Trophoblast cell (in vitro differentiated cells and primary cell): Measurements from ENCODE around the gene FAM83F.

Experiments used
- DNase-seq, 2 donors: peaks; one replicate each; pipeline ENCODE4 v3.0.0-alpha.2; 2016
- H2AFZ ChIP-seq: 2 replicates; pipeline ENCODE4 v1.6.1; 2013; ENCODE audit warnings: low read length, moderate library complexity, mild to moderate bottlenecking; ENCODE audit not compliant: insufficient read depth, poor library complexity
- H2AK5ac ChIP-seq: 2 replicates; pipeline ENCODE4 v1.6.1; 2013; ENCODE audit warnings: mild to moderate bottlenecking, low read length
- H2BK120ac ChIP-seq: 2 replicates; pipeline ENCODE4 v1.6.1; 2013; ENCODE audit warnings: low read length, mild to moderate bottlenecking, moderate library complexity; ENCODE audit not compliant: insufficient read depth, poor library complexity
- H2BK12ac ChIP-seq: 2 replicates; pipeline ENCODE4 v1.6.1; 2013; ENCODE audit warnings: mild to moderate bottlenecking, low read length, moderate library complexity
- H2BK5ac ChIP-seq: 2 replicates; pipeline ENCODE4 v1.6.1; 2013; ENCODE audit warnings: low read length, low read depth, moderate library complexity, mild to moderate bottlenecking; ENCODE audit not compliant: poor library complexity
- H3K14ac ChIP-seq: 2 replicates; pipeline ENCODE4 v1.6.1; 2013; ENCODE audit warnings: mild to moderate bottlenecking, low read length
- H3K18ac ChIP-seq: 2 replicates; pipeline ENCODE4 v1.6.1; 2013; ENCODE audit warnings: mild to moderate bottlenecking, low read length
- H3K23ac ChIP-seq: 2 replicates; pipeline ENCODE4 v1.6.1; 2013; ENCODE audit warnings: low read length
- H3K27ac ChIP-seq: 2 replicates; pipeline ENCODE4 v1.5.1; 2013; ENCODE audit warnings: low read depth, mild to moderate bottlenecking, inconsistent platforms, low read length, moderate library complexity
- H3K27me3 ChIP-seq: 2 replicates; pipeline ENCODE4 v1.6.1; 2013; ENCODE audit warnings: inconsistent platforms, mild to moderate bottlenecking, low read length, moderate library complexity; ENCODE audit not compliant: insufficient read depth
- H3K36me3 ChIP-seq, 2 experiments: 1 replicate in 1 of 2; 2 replicates in 1 of 2; pipeline ENCODE4 v1.6.1; 2013; ENCODE audit warnings: low read length in 2 of 2, mild to moderate bottlenecking in 2 of 2, moderate library complexity in 1 of 2; ENCODE audit not compliant: insufficient read depth in 2 of 2, control insufficient read depth in 1 of 2
- H3K4ac ChIP-seq: 2 replicates; pipeline ENCODE4 v1.6.1; 2013; ENCODE audit warnings: low read depth, mild to moderate bottlenecking, low read length, moderate library complexity
- H3K4me1 ChIP-seq, 2 experiments: 1 replicate in 1 of 2; 2 replicates in 1 of 2; pipeline ENCODE4 v1.6.1; 2013; ENCODE audit warnings: low read length in 2 of 2, mild to moderate bottlenecking in 2 of 2, moderate library complexity in 1 of 2; ENCODE audit not compliant: insufficient read depth in 2 of 2, control insufficient read depth in 1 of 2
- H3K4me2 ChIP-seq: 2 replicates; pipeline ENCODE4 v1.6.1; 2013; ENCODE audit warnings: inconsistent platforms, mild to moderate bottlenecking, low read length, moderate library complexity
- H3K4me3 ChIP-seq: 2 replicates; pipeline ENCODE4 v1.5.1; 2013; ENCODE audit warnings: mild to moderate bottlenecking, low read depth, low read length, inconsistent platforms
- H3K79me1 ChIP-seq: one replicate; pipeline ENCODE4 v1.6.1; 2013; ENCODE audit warnings: low read length
- H3K79me2 ChIP-seq: 2 replicates; pipeline ENCODE4 v1.6.1; 2013; ENCODE audit warnings: low read length, mild to moderate bottlenecking; ENCODE audit not compliant: control insufficient read depth, insufficient read depth, poor library complexity
- H3K9ac ChIP-seq: 2 replicates; pipeline ENCODE4 v1.6.1; 2013; ENCODE audit warnings: mild to moderate bottlenecking, low read length
- H3K9me3 ChIP-seq: 2 replicates; pipeline ENCODE4 v1.6.1; 2013; ENCODE audit warnings: low read depth, mild to moderate bottlenecking, control low read depth, inconsistent platforms, low read length; ENCODE audit not compliant: insufficient read depth
- H4K12ac ChIP-seq: 2 replicates; pipeline ENCODE4 v1.6.1; 2013; ENCODE audit warnings: low read depth, mild to moderate bottlenecking, low read length, moderate library complexity
- H4K8ac ChIP-seq: 2 replicates; pipeline ENCODE4 v1.6.1; 2013; ENCODE audit warnings: low read depth, mild to moderate bottlenecking, low read length, moderate library complexity
- H4K91ac ChIP-seq: one replicate; pipeline ENCODE4 v1.6.1; 2013; ENCODE audit warnings: low read depth, mild to moderate bottlenecking, low read length, moderate library complexity
- WGBS: extraction: QIAGEN DNeasy Blood & Tissue Kit; methylation state at CpG from one replicate; pipeline ENCODE4 v1.1.7; 2013; ENCODE audit warnings: missing lambda C conversion rate; ENCODE audit not compliant: insufficient read length, insufficient coverage; ENCODE audit errors: extremely low coverage; 5-methylcytosine and 5-hydroxymethylcytosine counted together

FAM83F gene

DNA sequence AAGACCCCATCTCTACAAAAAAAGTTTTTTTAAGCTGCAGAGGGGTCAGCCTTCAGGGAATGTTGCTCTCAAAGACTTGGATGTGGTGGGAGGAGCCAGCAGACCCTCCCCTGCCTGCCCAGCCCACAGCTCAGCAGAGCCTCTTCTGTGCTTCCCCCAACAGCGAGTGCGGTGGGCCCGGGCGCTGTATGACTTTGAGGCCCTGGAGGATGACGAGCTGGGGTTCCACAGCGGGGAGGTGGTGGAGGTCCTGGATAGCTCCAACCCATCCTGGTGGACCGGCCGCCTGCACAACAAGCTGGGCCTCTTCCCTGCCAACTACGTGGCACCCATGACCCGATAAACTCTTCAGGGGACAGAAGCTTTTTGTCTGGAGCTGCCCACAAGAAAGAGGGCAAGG lies 24.0 kb upstream of the FAM83F start:
- Histone ChIP-seq H2AK5ac (no peak overlapping the region), H3K18ac (no peak overlapping the region), H3K27ac (no peak overlapping the region), H3K4me3 (no peak overlapping the region), H4K91ac (no peak overlapping the region), H3K4me2 (no peak overlapping the region), H2BK120ac (no peak overlapping the region), H2BK5ac (no peak overlapping the region), H3K4ac (no peak overlapping the region), H4K8ac (no peak overlapping the region), H4K12ac (no peak overlapping the region), H3K9ac (no peak overlapping the region), H3K14ac (no peak overlapping the region), H2BK12ac (no peak overlapping the region), H3K23ac (no peak overlapping the region), H3K36me3 (no peaks in the 10 kb centered on the region), H3K79me2 (peaks cover 2% of the 10 kb centered on the region), H3K4me1 (peaks cover 0 to 2% of the 10 kb centered on the region in 2 experiments), H3K79me1 (no peaks in the 10 kb centered on the region), H3K27me3 (no peaks in the 10 kb centered on the region), H3K9me3 (peaks cover 1% of the 10 kb centered on the region), H2AFZ (no peak overlapping the region)
- no CpG with 5 or more reads among the region's 10 CpGs for WGBS
- DNase-seq = no peak

DNA sequence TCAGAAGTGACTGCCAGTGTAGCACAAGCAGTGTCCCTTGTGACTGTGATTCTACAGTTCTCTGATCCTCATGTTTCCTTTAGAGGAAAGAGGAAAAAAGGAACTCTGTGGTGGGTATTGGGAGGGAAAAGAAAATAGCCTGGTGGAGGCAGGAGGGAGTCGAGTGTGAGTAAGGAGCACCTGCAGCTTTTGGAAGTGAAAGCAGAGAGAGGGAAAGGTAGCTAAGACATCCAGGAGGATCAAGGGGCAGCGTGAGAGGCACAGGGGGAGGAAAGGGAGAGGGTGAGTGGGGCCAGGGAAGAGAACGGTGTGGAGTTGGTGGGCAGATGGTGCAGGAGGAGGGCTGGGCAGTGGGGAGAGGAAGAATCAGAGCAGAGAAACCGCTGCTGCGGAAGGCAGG lies 22.1 kb upstream of the FAM83F start:
- Histone ChIP-seq H3K9ac (no peak overlapping the region), H3K79me1 (no peaks in the 10 kb centered on the region), H2AK5ac (no peak overlapping the region), H3K23ac (peak overlapping the region; percentile 72), H3K4me1 (peaks cover 0 to 2% of the 10 kb centered on the region in 2 experiments), H3K18ac (no peak overlapping the region), H2BK120ac (no peak overlapping the region), H3K4me2 (no peak overlapping the region), H3K79me2 (peaks cover 2% of the 10 kb centered on the region), H3K9me3 (peaks cover 1% of the 10 kb centered on the region), H3K4ac (no peak overlapping the region), H4K12ac (no peak overlapping the region), H4K91ac (no peak overlapping the region), H4K8ac (no peak overlapping the region), H3K14ac (no peak overlapping the region), H3K27me3 (no peaks in the 10 kb centered on the region), H2BK5ac (no peak overlapping the region), H3K27ac (no peak overlapping the region), H2AFZ (no peak overlapping the region), H3K36me3 (no peaks in the 10 kb centered on the region), H3K4me3 (no peak overlapping the region), H2BK12ac (no peak overlapping the region)
- no peak for DNase-seq
- no CpG with 5 or more reads among the region's 5 CpGs for WGBS

DNA sequence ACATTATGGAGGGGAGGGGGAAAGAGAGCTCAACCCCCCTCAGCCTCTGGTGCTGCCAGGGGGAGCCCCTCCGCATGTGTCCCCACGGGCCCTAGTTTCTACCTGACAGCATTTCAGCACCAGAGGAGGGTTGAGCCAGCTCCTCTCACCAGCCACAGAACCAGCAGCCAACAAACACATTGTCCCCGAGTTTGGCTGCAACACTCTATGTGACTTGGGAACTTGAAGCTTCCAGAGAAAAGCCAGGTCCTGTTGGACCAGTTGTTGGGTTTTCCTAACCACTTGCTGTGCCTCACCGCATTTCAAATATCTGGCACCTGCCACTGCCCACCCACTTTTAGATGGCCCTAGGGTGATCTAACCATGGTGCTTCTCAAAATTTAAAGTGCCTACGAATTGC lies 21.1 kb upstream of the FAM83F start:
- no CpG with 5 or more reads among the region's 5 CpGs for WGBS
- no peak overlapping the region for H4K12ac ChIP-seq
- no peak overlapping the region for H3K23ac ChIP-seq
- H2BK5ac ChIP-seq = no peak overlapping the region
- no peaks in the 10 kb centered on the region for H3K79me2 ChIP-seq
- DNase-seq = no peak
- H4K91ac ChIP-seq = no peak overlapping the region
- H4K8ac ChIP-seq = no peak overlapping the region
- peaks cover 1% of the 10 kb centered on the region for H3K9me3 ChIP-seq
- H3K14ac ChIP-seq = no peak overlapping the region
- H3K36me3 ChIP-seq = no peaks in the 10 kb centered on the region
- H3K4me3 ChIP-seq = no peak overlapping the region
- H3K4me1 ChIP-seq = peaks cover 0 to 1% of the 10 kb centered on the region in 2 experiments
- no peak overlapping the region for H2AFZ ChIP-seq
- H3K9ac ChIP-seq = no peak overlapping the region
- H2AK5ac ChIP-seq = no peak overlapping the region
- no peak overlapping the region for H3K4ac ChIP-seq
- H3K27me3 ChIP-seq = no peaks in the 10 kb centered on the region
- no peak overlapping the region for H3K18ac ChIP-seq
- H3K27ac ChIP-seq = no peak overlapping the region
- no peak overlapping the region for H3K4me2 ChIP-seq
- H2BK120ac ChIP-seq = no peak overlapping the region
- H3K79me1 ChIP-seq = no peaks in the 10 kb centered on the region
- H2BK12ac ChIP-seq = no peak overlapping the region

DNA sequence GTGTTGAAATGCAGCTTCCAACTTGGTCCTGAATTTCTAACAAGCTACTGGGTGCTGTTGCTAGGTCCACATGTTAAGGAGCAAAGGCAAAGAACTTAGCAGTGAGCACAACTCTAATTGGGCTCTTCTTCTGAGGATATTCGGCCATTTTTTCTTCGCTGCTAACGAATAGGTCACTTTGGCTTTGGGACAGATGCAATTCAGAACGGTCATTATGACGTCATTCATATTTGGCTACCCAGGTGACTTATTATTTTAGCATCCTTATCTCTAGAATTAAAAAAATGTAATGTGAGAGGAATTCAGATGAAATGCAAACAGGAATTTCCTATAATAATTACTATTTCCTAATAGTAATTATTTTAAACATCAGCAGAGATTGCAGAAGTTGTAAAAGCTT lies 20.7 kb upstream of the FAM83F start:
- Histone ChIP-seq H4K91ac (no peak overlapping the region), H3K36me3 (no peaks in the 10 kb centered on the region), H2BK12ac (no peak overlapping the region), H3K27me3 (no peaks in the 10 kb centered on the region), H3K9me3 (peaks cover 1% of the 10 kb centered on the region), H2BK5ac (no peak overlapping the region), H4K12ac (no peak overlapping the region), H3K4me1 (no peaks in the 10 kb centered on the region), H3K27ac (no peak overlapping the region), H3K79me2 (no peaks in the 10 kb centered on the region), H3K14ac (no peak overlapping the region), H3K18ac (no peak overlapping the region), H3K79me1 (no peaks in the 10 kb centered on the region), H3K4ac (no peak overlapping the region), H3K4me3 (no peak overlapping the region), H2AK5ac (no peak overlapping the region), H2BK120ac (no peak overlapping the region), H4K8ac (no peak overlapping the region), H3K4me2 (no peak overlapping the region), H3K9ac (no peak overlapping the region), H2AFZ (no peak overlapping the region), H3K23ac (no peak overlapping the region)
- no CpG with 5 or more reads among the region's 5 CpGs for WGBS
- DNase-seq = peak in 1 of 2 donors; percentile 28
